ENCODE results near the gene CLEC3A. TPM values are rescaled to one million over a fixed set of nuclear protein-coding genes. Genes with fewer than 3 reads are reported as not detected.
"Not testable (repeated sequence)": the region's sequence is repeated elsewhere in the genome, so short reads cannot be mapped to it uniquely, and the experiment has no call there.

Gene CLEC3A
- not detected for total RNA-seq

- H3K27me3 Mint-ChIP-seq (ENCODE audit: low read depth), result peaks cover 9% of the 10 kb centered on the region
- CTCF ChIA-PET, result no interaction called here
- intact Hi-C loops (cut with micrococcal nuclease), result no loop called here
These were observed at the start of gene CLEC3A for GRCh38 chr16:78022347-78023060. CLEC3A (plus strand) TSS chr16:78022548; CDS start chr16:78022627, 79 bp downstream.

GRCh38 chr16:77974883-77975282 lies 47.5 kb upstream of the CLEC3A start:
- peaks cover 3% of the 10 kb centered on the region for H3K4me1 Mint-ChIP-seq (ENCODE audit: low read depth)
- H3K9me3 Mint-ChIP-seq, result no peaks in the 10 kb centered on the region
- CTCF ChIA-PET, result interaction anchor here (5.7 to 8.7 kb wide), 2 partner anchors 28 to 298 kb away, joined by 24 to 53 read pairs; no protein-coding TSS in a partner anchor
- no peak overlapping the region for H3K27ac Mint-ChIP-seq
- H3K4me3 Mint-ChIP-seq, result no peak overlapping the region
- intact Hi-C loops (cut with micrococcal nuclease), result loop anchor here (5.0 to 10.0 kb wide), 2 partner anchors 190 to 393 kb away; partner anchors contain the start of gene VAT1L
- peaks cover 10% of the 10 kb centered on the region for H3K27me3 Mint-ChIP-seq (ENCODE audit: low read depth)
- H3K36me3 Mint-ChIP-seq (ENCODE audit: low read depth), result no peaks in the 10 kb centered on the region
- peak; percentile 27 for DNase-seq

More at GRCh38 chr16:78022347-78023060, at the start of gene CLEC3A:
- no peak for DNase-seq
- Mint-ChIP-seq H3K4me1 (ENCODE audit: low read depth) (no peaks in the 10 kb centered on the region), H3K27ac (no peak within 1 kb of the TSS), H3K4me3 (no peak within 1 kb of the TSS), H3K36me3 (ENCODE audit: low read depth) (no peaks in the 10 kb centered on the region), H3K9me3 (no peaks in the 10 kb centered on the region)

GRCh38 chr16:77975942-77976341 lies 46.4 kb upstream of the CLEC3A start:
- intact Hi-C loops (cut with micrococcal nuclease), result loop anchor here (10.0 kb wide), 1 partner anchor 191 kb away; the partner anchor contains the start of gene VAT1L
- Mint-ChIP-seq H3K36me3 (ENCODE audit: low read depth) (no peaks in the 10 kb centered on the region), H3K4me1 (ENCODE audit: low read depth) (peaks cover 3% of the 10 kb centered on the region), H3K4me3 (no peak overlapping the region), H3K9me3 (no peaks in the 10 kb centered on the region), H3K27ac (no peak overlapping the region), H3K27me3 (ENCODE audit: low read depth) (peaks cover 10% of the 10 kb centered on the region)
- no peak for DNase-seq
- CTCF ChIA-PET, result interaction anchor here (2.2 kb wide), 1 partner anchor 26 kb away, joined by 7 read pairs; no protein-coding TSS in a partner anchor

- Mint-ChIP-seq H3K27me3 (ENCODE audit: low read depth) (peaks cover 8% of the 10 kb centered on the region), H3K4me3 (no peak overlapping the region), H3K27ac (no peak overlapping the region), H3K9me3 (no peaks in the 10 kb centered on the region), H3K4me1 (ENCODE audit: low read depth) (no peaks in the 10 kb centered on the region), H3K36me3 (ENCODE audit: low read depth) (no peaks in the 10 kb centered on the region)
- intact Hi-C loops (cut with micrococcal nuclease), result loop anchor here (10.0 kb wide), 1 partner anchor 193 kb away; the partner anchor contains the start of gene VAT1L
- CTCF ChIA-PET, result interaction anchor here (2.2 kb wide), 1 partner anchor 25 kb away, joined by 7 read pairs; no protein-coding TSS in a partner anchor
- no peak for DNase-seq
These were observed 45.0 kb upstream of the CLEC3A start for GRCh38 chr16:77977339-77977738.

- intact Hi-C loops (cut with micrococcal nuclease), result no loop called here
- Mint-ChIP-seq H3K4me1 (ENCODE audit: low read depth) (no peaks in the 10 kb centered on the region), H3K27ac (no peak overlapping the region), H3K27me3 (ENCODE audit: low read depth) (peaks cover 12% of the 10 kb centered on the region), H3K9me3 (no peaks in the 10 kb centered on the region), H3K36me3 (ENCODE audit: low read depth) (no peaks in the 10 kb centered on the region), H3K4me3 (no peak overlapping the region)
- CTCF ChIA-PET, result interaction anchor here (0.7 kb wide), 1 partner anchor 51 kb away, joined by 3 read pairs; no protein-coding TSS in a partner anchor
- no peak for DNase-seq
These were observed 37.2 kb upstream of the CLEC3A start for GRCh38 chr16:77985111-77985510.

GRCh38 chr16:77986011-77986740 lies 36.2 kb upstream of the CLEC3A start:
- intact Hi-C loops (cut with micrococcal nuclease), result no loop called here
- no peaks in the 10 kb centered on the region for H3K9me3 Mint-ChIP-seq
- H3K36me3 Mint-ChIP-seq (ENCODE audit: low read depth), result no peaks in the 10 kb centered on the region
- peaks cover 14% of the 10 kb centered on the region for H3K27me3 Mint-ChIP-seq (ENCODE audit: low read depth)
- H3K4me1 Mint-ChIP-seq (ENCODE audit: low read depth), result no peaks in the 10 kb centered on the region
- no peak overlapping the region for H3K27ac Mint-ChIP-seq
- CTCF ChIA-PET, result interaction anchor here (0.6 kb wide), 1 partner anchor 208 kb away, joined by 3 read pairs; no protein-coding TSS in a partner anchor
- DNase-seq, result no peak
- H3K4me3 Mint-ChIP-seq, result no peak overlapping the region

- H3K27ac Mint-ChIP-seq, result no peak overlapping the region
- H3K9me3 Mint-ChIP-seq, result no peaks in the 10 kb centered on the region
- DNase-seq, result no peak
- H3K27me3 Mint-ChIP-seq (ENCODE audit: low read depth), result peaks cover 25% of the 10 kb centered on the region
- no peaks in the 10 kb centered on the region for H3K36me3 Mint-ChIP-seq (ENCODE audit: low read depth)
- intact Hi-C loops (cut with micrococcal nuclease), result no loop called here
- no peak overlapping the region for H3K4me3 Mint-ChIP-seq
- CTCF ChIA-PET, result no interaction called here
- H3K4me1 Mint-ChIP-seq (ENCODE audit: low read depth), result no peaks in the 10 kb centered on the region
These were observed 34.5 kb upstream of the CLEC3A start for GRCh38 chr16:77987810-77988209.

GRCh38 chr16:77989846-77990245 lies 32.5 kb upstream of the CLEC3A start:
- H3K27ac Mint-ChIP-seq, result no peak overlapping the region
- no peak overlapping the region for H3K4me3 Mint-ChIP-seq
- no peaks in the 10 kb centered on the region for H3K36me3 Mint-ChIP-seq (ENCODE audit: low read depth)
- no peak for DNase-seq
- H3K27me3 Mint-ChIP-seq (ENCODE audit: low read depth), result peaks cover 25% of the 10 kb centered on the region
- CTCF ChIA-PET, result interaction anchor here (1.2 kb wide), 1 partner anchor 13 kb away, joined by 6 read pairs; no protein-coding TSS in a partner anchor
- H3K4me1 Mint-ChIP-seq (ENCODE audit: low read depth), result no peaks in the 10 kb centered on the region
- intact Hi-C loops (cut with micrococcal nuclease), result no loop called here
- H3K9me3 Mint-ChIP-seq, result no peaks in the 10 kb centered on the region

- peak overlapping the region; percentile 34 for H3K27ac Mint-ChIP-seq
- intact Hi-C loops (cut with micrococcal nuclease), result no loop called here
- no peak overlapping the region for H3K4me3 Mint-ChIP-seq
- no peaks in the 10 kb centered on the region for H3K4me1 Mint-ChIP-seq (ENCODE audit: low read depth)
- no peaks in the 10 kb centered on the region for H3K36me3 Mint-ChIP-seq (ENCODE audit: low read depth)
- CTCF ChIA-PET, result no interaction called here
- peaks cover 25% of the 10 kb centered on the region for H3K27me3 Mint-ChIP-seq (ENCODE audit: low read depth)
- DNase-seq, result no peak
- peaks cover 11% of the 10 kb centered on the region for H3K9me3 Mint-ChIP-seq
These were observed 30.6 kb upstream of the CLEC3A start for GRCh38 chr16:77991701-77992100.

GRCh38 chr16:77992381-77992780 lies 30.0 kb upstream of the CLEC3A start:
- H3K27ac Mint-ChIP-seq; H3K4me1 Mint-ChIP-seq (ENCODE audit: low read depth); intact Hi-C loops (cut with micrococcal nuclease); DNase-seq; H3K4me3 Mint-ChIP-seq; H3K36me3 Mint-ChIP-seq (ENCODE audit: low read depth): not testable (repeated sequence)
- CTCF ChIA-PET, result interaction anchor here (1.4 kb wide), 1 partner anchor 10 kb away, joined by 5 read pairs; no protein-coding TSS in a partner anchor
- Mint-ChIP-seq H3K27me3 (ENCODE audit: low read depth) (peaks cover 25% of the 10 kb centered on the region), H3K9me3 (peaks cover 13% of the 10 kb centered on the region)

- H3K4me3 Mint-ChIP-seq, result no peak overlapping the region
These were observed 29.0 kb upstream of the CLEC3A start for GRCh38 chr16:77993111-77993985.

More at GRCh38 chr16:77993111-77993985, 29.0 kb upstream of the CLEC3A start:
- CTCF ChIA-PET, result interaction anchor here (0.5 to 1.4 kb wide), 3 partner anchors 9 to 322 kb away, joined by 3 to 5 read pairs (median 3); no protein-coding TSS in a partner anchor
- no peaks in the 10 kb centered on the region for H3K4me1 Mint-ChIP-seq (ENCODE audit: low read depth)
- intact Hi-C loops (cut with micrococcal nuclease), result no loop called here
- H3K36me3 Mint-ChIP-seq (ENCODE audit: low read depth), result no peaks in the 10 kb centered on the region
- H3K9me3 Mint-ChIP-seq, result peaks cover 13% of the 10 kb centered on the region
- DNase-seq, result no peak
- H3K27ac Mint-ChIP-seq, result no peak overlapping the region
- peaks cover 25% of the 10 kb centered on the region for H3K27me3 Mint-ChIP-seq (ENCODE audit: low read depth)

All from activated naive CD4-positive, alpha-beta T cell treated with anti-CD3 and anti-CD28 coated beads for 36 hours (primary cell).